Measurements from ENCODE around the gene POU6F2. TPM values are rescaled to one million over a fixed set of nuclear protein-coding genes. Genes with fewer than 3 reads are reported as not detected.

POU6F2 gene
- total and polyA plus RNA-seq, 9 of the 15 experiments (the other 6 are each of a cell fraction or from before 2014, with no cell fraction given) = 0.29 to 1.5 (median 0.96) TPM

GRCh38 chr7:39312254-39312989, 334.7 kb downstream of the POU6F2 start:
- TF ChIP-seq CEBPG (CRISPR knock-in tag; IDR thresholded peaks at IDR 0.05) = no peak
- 0 out of 4 replicates have a peak, but pooled peaks of 1 of the 2 experiments have one; percentile 16 for TF ChIP-seq CEBPG (tag; conservative IDR thresholded peaks at IDR 0.05 in 1 of 2, IDR thresholded peaks at IDR 0.05 in 1 of 2)
- no peak for TF ChIP-seq AFF4 (CRISPR knock-in tag; IDR thresholded peaks at IDR 0.05)
- no peaks in the 10 kb centered on the region; a peak in 1 of 5 replicates for H3K4me1 ChIP-seq (replicated peaks in 1 of 2; ENCODE audit: control insufficient read depth in 2 of 2, insufficient read depth in 2 of 2, low read length in 2 of 2)
- H3K27ac ChIP-seq (ENCODE audit: extremely low read depth, low read depth, low read length) = no peak overlapping the region
- WGBS (ENCODE audit: insufficient coverage, low coverage, missing lambda C conversion rate) = 0% methylated on average over 10 of the region's 10 CpGs
- peaks cover 17 to 35% of the 10 kb centered on the region in 2 experiments for H3K27me3 ChIP-seq (ENCODE audit: control insufficient read depth in 2 of 2, insufficient read depth in 2 of 2, low read length in 2 of 2)
- H3K79me2 ChIP-seq (ENCODE audit: control insufficient read depth, insufficient read depth, low read length) = no peaks in the 10 kb centered on the region
- no peaks in the 10 kb centered on the region for H3K36me3 ChIP-seq (ENCODE audit: control insufficient read depth, insufficient read depth, low read length)
- in situ Hi-C loops (cut with MboI) = no loop called here
- no peak overlapping the region for H3K9ac ChIP-seq (ENCODE audit: insufficient read depth in 1 of 2, low read depth in 2 of 2, low read length in 2 of 2)
- H3K4me3 ChIP-seq = no peak overlapping the region
- intact Hi-C loops (cut with micrococcal nuclease) = no loop called here
- no peaks in the 10 kb centered on the region for H3K9me1 ChIP-seq (ENCODE audit: control insufficient read depth, insufficient read depth, low read length)
- no peak for FAIRE-seq
- H4K20me1 ChIP-seq (replicated peaks; ENCODE audit: control insufficient read depth, insufficient read depth, low read length) = no peaks in the 10 kb centered on the region
- no peak for DNase-seq (ENCODE audit: extremely low read depth in 1 of 4, low spot score in 3 of 4)
- no peaks in the 10 kb centered on the region for H3K9me3 ChIP-seq (replicated peaks; ENCODE audit: control insufficient read depth, insufficient read depth, low read depth, low read length)
- no peak for ATAC-seq
- no peak overlapping the region for H2AFZ ChIP-seq (ENCODE audit: low read depth, low read length)
- no TSS peak for BruUV-seq (replicated peaks)
- POLR2A ChIA-PET = interaction anchor here (0.7 kb wide), 1 partner anchor 176 kb away, joined by 3 read pairs; no protein-coding TSS in a partner anchor
- no peak overlapping the region for H3K4me2 ChIP-seq (ENCODE audit: insufficient read depth, low read length)
- CTCF ChIA-PET (ENCODE audit: low intra/inter-chr PET ratio) = no interaction called here
